SU-DHL-6 (cell line): ENCODE data around the gene TDRD9.

Source experiments
- H2AFZ ChIP-seq: fragments of 200-600 bp; sonication (generic); 2 replicates; pipeline ENCODE4 v1.6.1; 2014; ENCODE audit warnings: low read depth, mild to moderate bottlenecking, moderate library complexity, mixed read lengths, antibody characterized with exemption, low read length; ENCODE audit not compliant: severe bottlenecking
- H3F3A ChIP-seq: fragments of 200-600 bp; shearing (Covaris generic); 2 replicates; pipeline ENCODE4 v1.6.0; 2016; ENCODE audit warnings: antibody characterized with exemption, mild to moderate bottlenecking; ENCODE audit not compliant: insufficient read depth
- H3K27ac ChIP-seq: fragments of 200-600 bp; sonication (generic); 2 replicates; pipeline ENCODE4 v1.5.1; 2016; ENCODE audit warnings: low read depth, mild to moderate bottlenecking, low read length, moderate library complexity, mixed read lengths
- H3K27me3 ChIP-seq: fragments of 200-600 bp; sonication (generic), shearing (Covaris generic); 2 replicates; pipeline ENCODE4 v1.6.0; 2014; ENCODE audit warnings: mild to moderate bottlenecking, low read length
- H3K36me3 ChIP-seq: fragments of 200-600 bp; sonication (generic); 2 replicates; pipeline ENCODE4 v1.6.1; 2014; ENCODE audit warnings: mild to moderate bottlenecking, low read length, mixed read lengths
- H3K4me2 ChIP-seq: fragments of 300-600, 200-600 bp; shearing (Covaris generic), sonication (generic); 2 replicates; pipeline ENCODE4 v1.6.0; 2014; ENCODE audit warnings: low read length, low read depth, mild to moderate bottlenecking; ENCODE audit not compliant: poor library complexity, severe bottlenecking
- H3K4me3 ChIP-seq: fragments of 200-600 bp; sonication (generic); 2 replicates; pipeline ENCODE4 v1.5.1; 2014; ENCODE audit warnings: antibody characterized with exemption, low read length, mild to moderate bottlenecking, mixed read lengths; ENCODE audit not compliant: insufficient read depth, poor library complexity, severe bottlenecking
- H3K79me2 ChIP-seq: fragments of 200-600 bp; sonication (generic); 2 replicates; pipeline ENCODE4 v1.6.1; 2014; ENCODE audit warnings: mild to moderate bottlenecking, low read length, moderate library complexity; ENCODE audit not compliant: insufficient read depth
- H3K9ac ChIP-seq: fragments of 200-600 bp; sonication (generic); 2 replicates; pipeline ENCODE4 v1.7.0; 2014; ENCODE audit warnings: mild to moderate bottlenecking, low read length
- H3K9me2 ChIP-seq: fragments of 200-600 bp; sonication (generic); replicated peaks from 2 replicates; pipeline ENCODE4 v1.6.1; 2014; ENCODE audit warnings: low read length; ENCODE audit not compliant: insufficient read depth
- H3K9me3 ChIP-seq: fragments of 200-600 bp; sonication (generic); 2 replicates; pipeline ENCODE4 v1.6.1; 2014; ENCODE audit warnings: low read length, mixed read lengths; ENCODE audit not compliant: insufficient read depth
- H4K20me1 ChIP-seq: fragments of 200-600 bp; sonication (generic); 2 replicates; pipeline ENCODE4 v1.6.1; 2014; ENCODE audit warnings: low read depth, mild to moderate bottlenecking, antibody characterized with exemption, low read length, moderate library complexity, mixed read lengths
- CTCF ChIP-seq: fragments of 200-600 bp; sonication (generic); IDR thresholded peaks from one replicate; pipeline ENCODE4 v1.5.1; 2017; ENCODE audit warnings: antibody characterized with exemption, mild to moderate bottlenecking, low read length, moderate library complexity; ENCODE audit not compliant: insufficient read depth, poor library complexity, severe bottlenecking
- EZH2phosphoT487 ChIP-seq: fragments of 200-600 bp; sonication (generic), shearing (Covaris generic); conservative IDR thresholded peaks from 2 replicates; pipeline ENCODE4 v1.6.1; 2018; ENCODE audit warnings: mild to moderate bottlenecking, antibody characterized with exemption, low read length, moderate library complexity, mixed read lengths

TDRD9 gene

GRCh38 chr14:103928011-103928890 is at the start of gene TDRD9:
Gene TDRD9 (plus strand): TSS chr14:103928456. CDS start chr14:103928510, 54 bp downstream.
- Histone ChIP-seq H3K79me2 (no peaks in the 10 kb centered on the region), H2AFZ (no peak within 1 kb of the TSS), H3K27me3 (no peaks in the 10 kb centered on the region), H3F3A (no peaks in the 10 kb centered on the region), H4K20me1 (no peaks in the 10 kb centered on the region), H3K27ac (no peak within 1 kb of the TSS), H3K9me3 (no peaks in the 10 kb centered on the region), H3K4me2 (no peak within 1 kb of the TSS), H3K9me2 (no peaks in the 10 kb centered on the region), H3K9ac (no peak within 1 kb of the TSS), H3K4me3 (no peak within 1 kb of the TSS), H3K36me3 (no peaks in the 10 kb centered on the region)
- TF ChIP-seq EZH2phosphoT487 (no peak), CTCF (no peak)

- no peaks in the 10 kb centered on the region for H3K36me3 ChIP-seq
- H3K9ac ChIP-seq = no peak overlapping the region
- H3K9me2 ChIP-seq = no peaks in the 10 kb centered on the region
- H3K4me2 ChIP-seq = no peak overlapping the region
- TF ChIP-seq CTCF (no peak), EZH2phosphoT487 (no peak)
- H2AFZ ChIP-seq = no peak overlapping the region
- H3F3A ChIP-seq = no peaks in the 10 kb centered on the region
- H3K79me2 ChIP-seq = no peaks in the 10 kb centered on the region
- H3K27ac ChIP-seq = no peak overlapping the region
- no peaks in the 10 kb centered on the region for H3K9me3 ChIP-seq
- H3K27me3 ChIP-seq = no peaks in the 10 kb centered on the region
- H4K20me1 ChIP-seq = no peaks in the 10 kb centered on the region
- H3K4me3 ChIP-seq = no peak overlapping the region
Observed at GRCh38 chr14:103879118-103879569, 49.1 kb upstream of the TDRD9 start.

- TF ChIP-seq EZH2phosphoT487 = no peak
- no peak for TF ChIP-seq CTCF
- H3K9me3 ChIP-seq = no peaks in the 10 kb centered on the region
- no peaks in the 10 kb centered on the region for H4K20me1 ChIP-seq
- no peaks in the 10 kb centered on the region for H3F3A ChIP-seq
- no peak overlapping the region for H3K4me3 ChIP-seq
- H2AFZ ChIP-seq = no peak overlapping the region
- no peaks in the 10 kb centered on the region for H3K79me2 ChIP-seq
- no peaks in the 10 kb centered on the region for H3K36me3 ChIP-seq
- no peak overlapping the region for H3K27ac ChIP-seq
- H3K4me2 ChIP-seq = no peak overlapping the region
- H3K9ac ChIP-seq = no peak overlapping the region
- H3K27me3 ChIP-seq = no peaks in the 10 kb centered on the region
- no peaks in the 10 kb centered on the region for H3K9me2 ChIP-seq
Observed at GRCh38 chr14:103879570-103880347, 48.5 kb upstream of the TDRD9 start.
